ENCODE measurements around the gene HPSE2.
"Not testable (repeated sequence)": the region's sequence is repeated elsewhere in the genome, so short reads cannot be mapped to it uniquely, and the experiment has no call there.

Gene HPSE2

DNA sequence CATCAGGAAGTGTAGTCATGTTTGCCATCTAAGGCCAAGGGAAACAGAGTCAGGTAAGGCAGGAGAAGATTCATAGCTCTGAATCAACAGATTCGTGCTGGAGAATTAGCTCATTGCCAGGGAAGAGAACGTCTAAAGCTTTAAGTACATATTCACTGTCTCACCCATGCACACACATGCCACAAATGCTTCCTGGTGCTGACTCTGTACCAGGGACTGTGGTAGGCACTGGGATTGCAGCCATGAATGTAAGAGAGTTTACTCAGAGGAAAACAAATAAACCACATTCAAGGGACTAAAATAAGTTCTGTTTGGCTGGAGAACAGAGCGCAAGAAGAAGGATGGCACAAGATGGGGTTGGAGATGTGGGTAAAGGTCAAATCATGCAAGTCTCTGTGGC lies 699.1 kb downstream of the HPSE2 start:
- DNase-seq: no peak

DNA sequence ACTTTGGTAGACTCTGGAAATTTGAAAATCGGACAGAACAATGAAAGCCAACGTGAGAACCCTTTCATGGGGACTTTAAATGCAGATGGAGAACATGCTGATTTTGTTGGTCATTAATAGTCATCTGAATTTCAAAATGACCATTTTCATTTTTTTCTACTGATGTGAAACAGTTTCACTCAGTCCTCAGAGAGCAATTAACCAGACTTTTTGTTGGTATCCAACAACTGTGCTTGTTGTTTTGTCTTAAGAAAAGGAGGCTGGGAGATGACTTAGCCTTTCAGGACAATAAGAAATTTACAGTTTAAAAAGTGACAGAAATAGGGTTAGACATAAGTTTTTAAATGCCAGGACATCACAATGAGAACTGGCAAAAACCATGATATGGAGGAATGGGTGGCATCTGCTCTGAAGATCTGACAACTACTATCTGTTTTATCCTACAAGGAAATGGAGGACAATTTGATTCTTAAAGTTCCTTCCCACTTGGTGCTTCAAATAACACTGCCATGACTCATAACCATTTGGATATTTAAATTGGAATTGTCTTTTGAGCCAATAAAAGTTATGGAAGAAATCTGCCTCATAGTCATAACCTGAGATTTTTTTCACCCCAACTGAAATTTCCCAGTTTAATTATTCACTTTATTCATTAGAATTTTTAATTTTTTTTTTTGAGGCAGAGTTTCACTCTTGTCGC lies 701.8 kb downstream of the HPSE2 start:
- no peak for DNase-seq

DNA sequence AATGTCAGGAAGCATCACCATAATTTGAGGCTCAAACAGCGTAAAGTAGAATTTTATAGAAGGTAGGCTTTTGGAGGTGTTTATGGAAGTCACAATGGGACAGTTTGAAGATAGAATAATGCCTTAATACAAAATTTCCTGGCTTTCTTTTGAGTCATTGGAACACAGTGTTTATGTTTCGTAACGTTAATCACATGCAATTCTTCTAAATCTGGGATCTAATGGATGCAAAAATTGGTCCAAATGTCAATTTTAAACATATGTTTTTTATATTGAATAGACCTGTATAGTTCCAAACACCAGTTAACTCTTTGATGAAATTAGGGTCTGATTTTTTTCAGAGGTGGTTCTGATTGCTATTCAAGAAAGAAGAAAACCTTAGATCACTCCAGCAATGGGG lies 702.4 kb downstream of the HPSE2 start:
- DNase-seq: no peak

DNA sequence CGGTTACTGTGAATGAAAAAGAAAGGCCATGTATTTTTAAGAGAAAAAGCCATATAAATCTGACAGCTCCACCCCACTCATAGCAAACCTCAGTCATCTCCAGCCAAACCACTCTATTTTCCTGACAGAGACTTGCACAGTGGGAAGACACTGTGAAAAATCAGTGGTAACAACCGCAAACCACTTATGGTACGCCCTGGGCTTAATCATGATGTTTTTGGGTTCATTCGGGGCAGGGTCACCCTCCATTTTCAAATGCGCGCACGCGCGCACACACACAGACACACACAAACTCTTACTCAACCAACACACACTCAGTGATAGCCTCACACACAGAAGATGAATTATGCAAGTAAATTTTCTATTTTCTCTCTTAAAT lies 706.9 kb downstream of the HPSE2 start:
- no peak for DNase-seq

DNA sequence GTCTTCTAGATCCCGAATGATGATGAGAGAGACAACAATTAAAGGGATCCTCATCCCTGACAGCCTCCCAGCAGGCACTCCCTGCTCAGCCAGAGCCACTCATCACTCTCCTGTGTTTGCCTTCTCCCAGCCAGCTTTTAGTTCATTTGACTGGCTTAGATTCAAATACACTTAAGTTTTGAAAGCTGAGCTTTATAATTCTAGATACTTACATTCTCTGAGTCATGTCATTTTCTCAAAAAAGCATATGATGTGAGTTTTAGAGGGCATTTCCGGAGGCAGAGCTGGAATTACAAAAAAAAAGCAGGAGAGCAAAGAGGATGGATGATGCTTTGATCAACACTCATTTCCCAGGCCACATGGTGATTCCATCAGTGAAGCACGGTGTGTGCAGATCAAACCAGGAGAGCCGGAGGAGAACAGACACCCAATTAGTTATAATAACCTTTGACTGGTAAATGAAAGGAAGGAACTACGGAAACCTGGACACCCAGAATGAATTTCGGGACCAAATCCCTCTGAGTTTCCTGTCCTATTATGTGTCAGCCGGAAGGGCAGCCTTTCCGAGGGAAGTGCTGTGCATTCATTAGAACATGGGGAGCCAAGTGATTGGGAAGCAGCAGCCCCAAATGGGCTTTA lies 707.4 kb downstream of the HPSE2 start:
- DNase-seq: peak; percentile 75

DNA sequence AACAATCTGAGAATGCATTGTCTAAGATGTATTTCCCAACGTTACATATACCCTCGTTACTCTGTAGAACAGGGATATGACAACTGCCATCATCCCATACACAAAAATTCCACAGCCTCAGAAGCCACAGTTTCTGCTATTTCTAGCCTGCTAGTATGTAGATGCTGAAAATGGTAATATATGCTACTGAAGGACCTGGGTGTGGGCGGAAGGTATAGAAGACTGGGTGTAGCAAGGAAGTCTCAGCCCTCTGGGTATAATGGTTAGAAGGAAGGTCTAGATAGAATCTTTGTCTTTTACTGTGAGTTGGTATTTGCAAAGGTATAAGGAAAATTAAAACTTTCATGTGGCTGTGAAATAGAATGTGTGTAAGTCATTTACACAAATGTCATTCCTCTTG lies 709.7 kb downstream of the HPSE2 start:
- no peak for DNase-seq

DNA sequence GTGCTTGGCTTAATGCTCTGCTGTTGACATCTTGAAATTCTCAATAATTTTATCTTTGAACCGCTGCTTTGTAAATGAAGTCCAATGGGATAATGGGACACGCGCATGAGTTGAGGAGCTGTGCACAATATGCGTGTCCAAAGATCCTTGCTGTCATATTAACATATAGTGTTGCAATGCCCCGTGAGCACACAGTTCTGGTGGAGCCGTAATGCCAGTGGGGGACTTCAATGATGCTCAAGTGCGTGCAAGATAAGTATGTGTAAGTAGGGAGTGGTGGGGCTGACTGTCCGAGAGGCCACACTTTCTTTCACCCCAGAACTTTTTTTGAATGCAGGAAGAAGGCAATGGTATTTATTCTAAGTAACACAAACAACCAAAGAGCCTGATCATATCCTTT lies 711.5 kb downstream of the HPSE2 start:
- no peak for DNase-seq

DNA sequence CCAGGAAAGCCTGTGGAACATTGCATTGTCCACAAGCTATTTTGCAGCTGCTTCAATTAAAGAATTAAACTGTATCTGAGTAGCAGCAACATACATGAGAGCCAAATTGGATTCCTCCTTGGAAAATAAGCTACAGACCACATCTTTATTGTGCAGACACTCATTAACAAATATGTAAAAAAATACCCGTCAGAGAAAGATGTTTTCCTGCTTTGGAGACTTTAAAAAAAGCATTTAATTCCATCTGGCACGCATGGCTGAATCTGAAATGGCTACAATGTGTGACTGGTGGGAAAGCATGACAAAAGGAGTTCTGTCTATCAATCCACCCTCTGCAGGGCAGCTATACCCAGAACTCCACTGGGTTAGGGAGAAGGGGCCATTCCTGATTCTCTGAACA lies 715.8 kb downstream of the HPSE2 start:
- no peak for DNase-seq

DNA sequence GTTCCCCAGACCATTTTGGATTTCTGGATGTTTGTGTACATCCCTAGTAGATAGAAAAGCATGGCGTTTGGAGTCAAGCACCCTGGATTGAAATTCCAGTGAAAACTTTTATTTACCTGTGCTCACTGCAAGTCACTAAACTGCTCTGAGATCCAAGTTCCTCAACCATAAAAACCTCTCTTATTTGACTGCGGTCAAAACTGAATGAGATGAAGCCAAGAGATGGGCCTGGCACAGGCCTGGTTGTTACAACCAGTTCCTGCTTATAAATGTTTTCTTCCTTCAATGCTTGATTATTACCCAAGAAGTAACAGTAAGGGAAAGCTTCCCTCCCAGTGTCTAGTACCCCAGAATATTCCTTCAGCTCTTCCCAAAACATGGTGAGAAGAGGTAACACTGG lies 718.0 kb downstream of the HPSE2 start:
- no peak for DNase-seq

DNA sequence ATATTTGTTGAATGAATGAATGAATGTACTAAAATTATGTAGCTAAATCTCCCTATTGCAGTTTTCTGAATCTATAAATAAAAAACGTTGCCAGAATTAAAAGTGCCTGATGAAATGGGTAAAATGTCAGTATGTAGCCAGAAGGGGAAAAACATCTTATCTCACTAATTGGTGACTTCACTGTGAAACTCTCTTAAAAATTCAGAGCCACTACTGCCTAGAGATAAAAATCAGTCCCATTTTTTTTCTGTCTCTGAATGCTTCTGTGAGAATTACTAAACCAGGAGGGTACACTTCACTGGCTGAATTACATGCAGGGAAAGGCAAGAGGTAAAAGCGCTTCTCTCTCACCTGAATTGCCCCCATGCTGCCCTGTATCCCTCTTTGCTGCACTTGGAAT lies 719.3 kb downstream of the HPSE2 start:
- no peak for DNase-seq

DNA sequence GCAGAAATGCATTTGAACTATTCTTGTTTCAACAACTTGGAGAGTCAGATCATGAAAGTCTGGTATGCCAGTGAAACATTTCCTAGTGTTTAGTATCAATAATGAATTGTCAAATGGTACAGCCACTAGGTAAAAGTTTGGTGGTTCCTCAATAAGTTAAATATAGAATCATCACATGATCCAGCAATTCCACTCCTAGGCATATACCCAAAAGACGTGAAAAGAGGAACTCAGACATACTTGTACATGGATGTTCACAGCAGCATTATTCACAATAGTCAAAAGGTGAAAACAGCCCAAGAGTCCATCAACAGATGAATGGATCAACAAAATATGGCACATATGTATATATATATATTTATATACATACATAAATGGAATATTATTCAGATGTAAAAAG lies 721.9 kb downstream of the HPSE2 start:
- no peak for DNase-seq

DNA sequence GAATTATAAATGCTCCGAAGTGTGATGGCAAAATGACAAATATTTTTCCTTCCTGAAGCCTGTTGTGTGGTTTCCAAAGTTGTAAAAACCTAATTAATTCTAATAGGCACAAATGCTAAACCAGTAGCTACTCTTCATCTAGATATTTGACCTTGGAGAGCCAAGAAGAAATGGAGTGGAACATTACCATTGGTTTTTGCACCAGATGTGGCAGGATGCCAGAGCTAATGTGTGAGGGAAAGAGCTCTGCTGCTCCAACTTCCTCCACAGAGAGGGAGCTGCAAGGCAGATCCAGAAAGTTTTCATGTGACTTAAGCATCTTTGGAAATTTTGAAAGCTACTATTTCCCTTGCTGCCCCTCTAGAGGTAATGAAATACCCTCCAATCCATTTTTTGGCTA lies 723.8 kb downstream of the HPSE2 start:
- peak; percentile 49 for DNase-seq

DNA sequence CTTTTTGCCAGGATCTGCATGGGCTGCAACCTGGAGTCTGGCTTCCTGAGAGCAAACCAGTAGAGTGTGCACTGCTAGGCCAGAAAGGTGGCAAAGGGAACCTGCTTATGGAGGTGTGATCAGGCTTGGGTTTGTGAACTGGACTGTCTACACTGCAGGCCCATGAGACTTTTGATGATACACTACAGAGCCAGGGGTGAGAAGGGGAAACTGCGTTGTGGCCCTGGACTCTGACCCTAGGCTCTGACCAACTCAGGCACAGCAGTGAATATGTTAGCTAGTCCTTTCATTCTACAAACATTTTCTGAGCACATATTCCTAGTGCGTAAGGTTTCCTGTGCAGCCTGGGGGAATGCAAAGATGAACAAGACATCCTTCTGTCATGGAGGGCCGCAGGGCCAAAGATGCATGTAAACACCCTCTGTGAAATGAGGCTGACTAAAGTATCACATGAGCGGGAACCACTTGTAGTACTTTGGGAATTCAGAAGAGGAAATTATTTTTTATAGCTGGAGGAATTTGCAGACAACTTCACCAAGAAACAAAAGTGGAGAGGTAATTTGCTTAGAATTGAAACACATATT lies 725.1 kb downstream of the HPSE2 start:
- DNase-seq: no peak

DNA sequence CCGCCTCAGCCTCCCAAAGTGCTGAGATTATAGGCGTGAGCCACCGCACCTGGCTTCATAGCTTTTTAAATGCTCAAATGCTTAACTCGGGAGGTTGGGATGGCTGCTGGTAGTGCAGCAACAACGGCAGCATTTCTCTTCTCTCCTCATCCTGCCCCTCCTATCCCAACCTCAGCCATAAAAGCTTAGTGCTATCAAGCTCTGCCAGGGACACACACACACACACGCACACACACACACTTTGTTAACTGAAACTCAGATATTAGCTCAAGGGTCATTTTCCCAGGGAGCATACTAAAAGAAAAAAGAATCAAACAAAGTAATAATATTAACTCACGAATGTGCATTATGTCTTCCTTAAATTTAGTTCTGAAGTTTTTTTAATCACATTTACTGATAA lies 725.9 kb downstream of the HPSE2 start:
- no peak for DNase-seq

DNA sequence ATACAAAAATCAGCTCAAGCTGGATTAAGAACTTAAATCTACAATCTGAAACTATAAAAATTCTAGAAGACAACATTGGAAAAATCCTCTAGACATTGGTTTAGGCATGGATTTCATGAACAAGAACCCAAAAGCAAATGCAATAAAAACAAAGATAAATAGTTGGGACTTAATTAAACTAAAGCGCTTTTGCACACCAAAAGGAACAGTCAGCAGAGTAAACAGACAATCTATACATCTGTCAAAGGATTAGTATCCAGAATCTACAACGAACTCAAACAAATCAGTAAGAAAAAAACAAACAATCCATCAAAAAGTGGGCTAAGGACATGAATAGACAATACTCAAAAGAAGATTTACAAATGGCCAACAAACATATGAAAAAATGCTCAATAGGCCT lies 733.1 kb downstream of the HPSE2 start:
- DNase-seq: not testable (repeated sequence)

DNA sequence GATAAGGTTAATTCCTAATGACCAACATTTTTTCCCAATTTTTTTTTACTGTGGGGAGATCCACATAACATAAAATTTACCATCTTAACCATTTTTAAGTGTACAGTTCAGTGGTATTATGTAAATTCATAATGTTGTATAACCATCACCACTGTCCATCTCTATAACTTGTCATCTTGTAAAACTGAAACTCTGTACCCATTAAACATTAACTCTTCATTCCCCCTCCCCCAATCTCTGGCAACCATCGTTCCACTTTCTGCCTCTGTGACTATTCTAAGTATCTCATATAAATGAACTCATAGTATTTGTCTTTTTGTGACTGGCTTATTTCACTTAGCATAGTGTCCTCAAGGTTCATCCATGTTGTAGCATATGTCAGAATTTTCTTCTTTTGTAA lies 742.9 kb downstream of the HPSE2 start:
- no peak for DNase-seq

DNA sequence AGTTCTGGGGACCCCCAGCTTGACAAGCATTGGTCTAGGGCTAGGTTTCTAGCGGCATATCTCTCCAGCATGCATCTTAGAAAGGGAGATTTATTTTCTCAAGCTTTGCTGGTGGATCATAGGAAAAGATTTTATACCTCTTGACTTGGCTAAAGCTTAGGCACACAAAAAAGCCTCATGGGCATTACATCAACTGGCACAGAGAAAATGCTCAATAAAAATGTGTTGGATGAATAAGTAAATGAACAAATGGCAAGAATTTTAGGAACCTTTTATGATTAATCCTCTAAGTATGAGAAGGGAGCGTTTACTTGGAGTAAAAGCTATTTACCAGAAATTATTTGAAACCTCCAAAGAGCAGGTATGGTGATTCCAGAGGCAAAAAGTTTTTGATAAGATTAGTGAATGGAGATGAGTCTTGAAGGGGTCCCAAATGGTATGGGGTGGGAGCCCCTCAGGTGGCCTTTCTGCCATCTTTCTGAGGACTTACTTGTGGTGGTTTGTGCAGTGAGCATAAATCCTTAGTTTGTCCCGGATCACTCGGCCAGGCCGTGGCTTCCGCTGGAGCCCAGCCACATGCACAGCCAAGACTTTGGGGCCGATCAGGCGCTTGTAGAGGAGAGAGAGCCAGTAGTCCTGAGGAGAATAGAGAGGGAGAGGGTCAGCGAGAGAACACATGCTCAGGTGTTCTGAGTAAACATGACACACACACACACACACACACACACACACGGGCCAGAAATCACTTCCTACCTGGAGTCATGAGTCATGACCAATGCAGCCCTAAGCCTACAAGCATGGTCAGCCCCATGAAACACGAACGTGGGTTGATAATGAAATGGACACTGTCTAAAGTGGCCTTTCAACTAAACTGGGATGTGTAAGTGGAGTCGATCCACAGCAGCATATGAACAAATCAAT lies 745.8 kb downstream of the HPSE2 start:
- peak; percentile 9 for DNase-seq

DNA sequence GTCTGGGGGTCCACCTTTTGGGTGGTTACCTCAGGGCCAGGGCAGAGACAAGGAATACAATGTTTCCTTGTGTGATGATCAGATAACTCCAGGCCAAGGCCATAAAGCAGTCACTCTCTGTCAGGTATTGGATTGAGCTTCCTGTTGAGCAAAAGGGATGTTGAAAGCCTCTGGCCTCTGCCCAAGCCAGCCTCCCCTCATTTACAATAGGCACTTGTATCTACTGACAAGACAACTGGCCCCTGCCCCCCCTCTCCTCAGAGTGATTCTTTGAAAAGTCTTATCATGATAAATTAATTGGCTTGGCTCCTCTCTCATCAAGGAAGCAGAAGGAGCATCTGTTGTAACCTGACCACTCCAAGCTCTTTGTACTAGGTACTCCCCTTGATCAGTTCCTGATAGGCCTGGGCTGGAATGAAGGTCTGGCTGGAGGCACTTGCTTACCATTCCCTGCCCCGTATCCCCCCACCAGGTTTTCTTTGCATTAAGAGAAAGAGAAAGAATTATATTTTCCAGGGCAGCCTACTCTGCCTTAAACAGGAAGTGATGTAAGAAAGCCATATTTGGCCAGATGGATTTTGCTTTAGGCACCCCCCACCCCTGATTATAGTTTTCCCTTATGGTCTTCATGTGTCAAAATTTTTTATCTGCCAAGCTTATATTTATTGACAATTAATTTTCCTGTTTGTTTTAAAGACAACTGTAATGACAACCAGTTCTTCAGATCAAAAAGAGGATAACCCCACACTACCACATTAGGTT lies 746.8 kb downstream of the HPSE2 start:
- peak; percentile 3 for DNase-seq

DNA sequence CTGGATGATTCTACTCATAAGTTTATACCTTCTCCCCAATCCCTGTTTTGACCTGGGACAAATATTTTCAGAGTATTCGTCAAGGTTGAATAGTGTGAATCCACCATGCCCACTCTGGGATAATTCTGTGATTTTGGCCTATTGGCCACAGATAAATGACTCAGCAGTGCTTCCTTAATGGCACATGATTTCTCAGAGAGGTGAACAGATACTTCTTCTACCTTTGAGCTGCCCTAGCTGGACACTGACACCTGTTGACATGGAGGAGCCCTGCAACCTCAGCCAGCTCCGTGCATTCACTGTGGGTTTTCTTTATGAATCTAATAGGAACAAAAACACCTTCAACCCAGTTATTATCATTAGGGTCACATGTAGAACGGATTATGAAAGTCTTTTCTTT lies 748.0 kb downstream of the HPSE2 start:
- no peak for DNase-seq

DNA sequence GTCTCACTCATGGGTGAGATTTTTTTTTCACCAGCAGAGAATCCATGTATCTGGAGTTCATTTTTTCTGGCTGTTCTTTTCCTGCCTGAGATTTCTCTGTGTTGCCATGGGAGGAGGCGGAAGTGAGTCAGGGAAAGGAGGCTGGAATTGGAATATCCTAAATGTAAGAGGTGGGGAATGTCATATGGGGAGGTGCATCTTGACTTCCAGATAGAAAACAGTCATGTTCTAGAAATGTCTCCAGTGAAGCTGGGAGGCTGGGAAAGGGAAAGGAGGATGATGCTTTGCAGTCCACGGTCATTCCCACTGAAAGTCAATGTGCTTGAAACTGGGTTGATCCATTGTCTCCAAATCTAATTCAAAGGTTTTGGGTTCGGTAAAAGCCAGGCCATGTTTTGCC lies 749.2 kb downstream of the HPSE2 start:
- no peak for DNase-seq

DNA sequence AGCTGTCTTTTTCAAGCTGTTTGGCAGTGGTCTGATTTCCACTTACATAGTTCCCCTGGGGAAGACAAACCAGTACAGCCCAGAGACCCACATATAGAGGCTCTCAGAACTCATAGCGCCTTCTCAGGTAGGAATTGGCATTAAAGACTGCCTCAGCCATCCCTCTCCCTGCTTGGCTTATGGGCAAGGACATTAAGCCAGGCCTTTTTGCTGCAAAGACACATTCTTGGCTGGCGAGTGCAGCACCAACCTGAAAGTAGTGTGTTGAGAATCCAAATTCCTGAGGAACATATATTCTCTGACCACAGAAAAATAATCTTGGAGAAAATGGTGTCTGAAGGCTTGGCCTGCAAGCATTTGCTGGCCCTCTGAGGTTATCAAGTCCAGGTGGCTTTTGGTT lies 749.7 kb downstream of the HPSE2 start:
- no peak for DNase-seq

DNA sequence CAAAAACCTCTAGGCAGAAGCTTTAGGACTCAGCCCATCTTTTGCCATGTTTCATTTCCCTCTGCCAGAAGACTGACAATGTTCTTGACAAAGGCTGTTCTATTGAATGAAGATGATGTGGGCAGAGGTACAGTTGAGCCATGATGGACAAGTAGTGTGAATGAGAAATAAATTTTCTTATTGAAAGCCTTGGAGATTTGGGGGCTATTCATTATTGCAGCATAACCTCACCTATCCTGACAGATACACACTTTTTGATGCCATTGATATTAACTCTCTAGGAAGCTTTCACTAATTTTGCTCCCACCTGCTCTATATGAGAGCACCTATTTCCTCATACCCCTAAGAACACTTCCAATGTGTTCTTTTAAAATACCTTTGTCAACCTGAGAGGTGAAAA lies 752.0 kb downstream of the HPSE2 start:
- DNase-seq: no peak

DNA sequence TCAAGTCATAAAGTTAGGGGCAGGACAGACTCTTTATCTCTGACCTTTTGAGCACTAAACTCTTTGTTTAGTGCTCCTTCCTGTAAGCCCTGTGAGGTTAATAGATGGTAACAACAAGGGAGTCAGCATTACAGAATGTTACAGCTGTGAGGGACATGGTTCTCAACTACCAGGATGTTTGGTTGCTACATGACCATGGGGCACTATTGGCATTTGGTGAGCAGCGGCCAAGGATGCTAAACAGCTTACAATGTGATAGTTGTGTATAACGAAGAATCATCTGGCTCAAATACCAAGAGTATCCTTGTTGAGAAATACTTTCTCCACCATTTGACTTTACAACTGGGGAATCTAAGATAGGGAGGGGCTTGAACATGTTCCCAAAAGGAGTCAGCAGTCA lies 753.6 kb downstream of the HPSE2 start:
- DNase-seq: no peak

Data from NCI-H69 (cell line).